ENCODE data around the gene MMP20.

MMP20 gene

DNA sequence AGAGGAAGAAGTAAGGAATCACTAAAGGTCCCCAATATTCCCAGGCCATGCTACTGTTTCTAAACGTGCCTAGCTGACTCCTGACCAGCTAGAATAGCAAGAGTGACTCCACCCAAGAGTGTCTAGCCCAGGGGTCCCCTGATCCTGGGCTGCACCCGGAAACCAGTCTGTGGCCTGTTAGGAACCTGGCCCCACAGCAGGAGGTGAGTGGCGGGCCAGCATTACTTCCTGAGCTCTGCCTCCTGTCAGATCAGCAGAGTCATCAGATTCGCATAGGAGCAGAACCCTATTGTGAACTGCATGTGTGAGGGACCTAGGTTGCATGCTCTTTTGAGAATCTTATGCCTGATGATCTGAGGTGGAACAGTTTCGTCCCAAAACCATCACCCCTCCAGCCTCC, 2.0 kb downstream of the MMP20 start:
- FAIRE-seq: no peak
- DNase-seq (ENCODE audit: insufficient read length, low spot score): no peak
- TF ChIP-seq, protein P1, sequence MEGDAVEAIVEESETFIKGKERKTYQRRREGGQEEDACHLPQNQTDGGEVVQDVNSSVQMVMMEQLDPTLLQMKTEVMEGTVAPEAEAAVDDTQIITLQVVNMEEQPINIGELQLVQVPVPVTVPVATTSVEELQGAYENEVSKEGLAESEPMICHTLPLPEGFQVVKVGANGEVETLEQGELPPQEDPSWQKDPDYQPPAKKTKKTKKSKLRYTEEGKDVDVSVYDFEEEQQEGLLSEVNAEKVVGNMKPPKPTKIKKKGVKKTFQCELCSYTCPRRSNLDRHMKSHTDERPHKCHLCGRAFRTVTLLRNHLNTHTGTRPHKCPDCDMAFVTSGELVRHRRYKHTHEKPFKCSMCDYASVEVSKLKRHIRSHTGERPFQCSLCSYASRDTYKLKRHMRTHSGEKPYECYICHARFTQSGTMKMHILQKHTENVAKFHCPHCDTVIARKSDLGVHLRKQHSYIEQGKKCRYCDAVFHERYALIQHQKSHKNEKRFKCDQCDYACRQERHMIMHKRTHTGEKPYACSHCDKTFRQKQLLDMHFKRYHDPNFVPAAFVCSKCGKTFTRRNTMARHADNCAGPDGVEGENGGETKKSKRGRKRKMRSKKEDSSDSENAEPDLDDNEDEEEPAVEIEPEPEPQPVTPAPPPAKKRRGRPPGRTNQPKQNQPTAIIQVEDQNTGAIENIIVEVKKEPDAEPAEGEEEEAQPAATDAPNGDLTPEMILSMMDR (IDR thresholded peaks at IDR 0.05; ENCODE audit: insufficient read depth, missing control alignments): no peak

DNA sequence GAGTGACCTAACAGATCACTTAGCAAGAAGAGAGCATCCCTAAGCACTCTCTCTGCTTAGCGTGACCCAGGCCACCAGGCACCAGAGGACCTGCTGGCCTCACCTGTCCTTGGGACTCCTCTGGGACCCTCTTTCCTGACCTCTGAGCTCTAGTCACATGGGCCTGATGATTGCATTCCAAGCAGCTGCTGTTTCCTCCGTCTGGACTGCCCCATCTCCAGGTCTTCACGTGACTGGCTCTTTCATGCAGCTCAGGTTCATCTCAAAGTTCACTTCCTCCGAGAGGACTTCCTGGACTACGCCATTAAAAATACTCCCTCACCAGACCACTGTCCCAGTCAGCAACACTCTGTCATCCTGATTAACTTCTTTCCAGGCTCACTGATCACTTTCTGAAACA, 2.9 kb downstream of the MMP20 start:
- TF ChIP-seq, protein P1 (IDR thresholded peaks at IDR 0.05; ENCODE audit: insufficient read depth, missing control alignments): no peak
- FAIRE-seq: no peak
- DNase-seq (ENCODE audit: insufficient read length, low spot score): no peak

DNA sequence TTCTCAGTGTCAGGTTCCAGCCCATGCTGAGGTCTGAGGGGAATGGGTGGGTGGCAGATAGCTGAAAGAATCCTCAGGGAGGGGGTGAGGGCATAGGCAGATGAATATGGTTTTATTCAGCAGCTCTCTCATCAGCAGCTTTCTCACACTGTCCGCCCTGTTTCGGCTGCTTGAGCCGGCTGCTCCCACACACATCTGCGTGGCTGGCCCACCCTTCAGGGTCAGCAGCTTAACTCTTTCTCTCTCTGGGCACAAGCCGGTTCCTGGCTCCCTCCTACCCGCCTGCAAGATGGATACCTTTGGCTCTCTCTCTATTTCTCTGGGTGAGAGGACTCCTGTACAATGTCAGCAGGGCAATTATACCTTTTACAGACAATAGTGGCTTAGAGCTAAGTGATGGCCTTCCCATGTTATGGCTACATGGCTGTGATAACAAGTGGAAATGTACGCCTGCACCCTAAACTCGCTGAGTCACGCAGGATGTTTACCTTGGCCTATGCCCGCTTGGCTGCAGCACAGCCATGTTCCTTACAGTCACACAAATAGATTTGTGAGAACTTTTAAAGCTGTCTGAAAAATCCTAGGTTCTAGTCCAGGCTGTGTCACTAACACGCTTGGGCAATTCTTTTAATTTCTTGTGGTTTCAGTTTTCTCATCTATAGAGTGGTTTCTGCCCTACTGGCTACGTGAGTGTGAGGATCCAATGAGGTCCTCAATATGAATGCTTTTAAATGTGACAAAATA, 4.1 kb downstream of the MMP20 start:
- FAIRE-seq (no peak), DNase-seq (ENCODE audit: insufficient read length, low spot score) (no peak)
- TF ChIP-seq, protein P1 (IDR thresholded peaks at IDR 0.05; ENCODE audit: insufficient read depth, missing control alignments): no peak

DNA sequence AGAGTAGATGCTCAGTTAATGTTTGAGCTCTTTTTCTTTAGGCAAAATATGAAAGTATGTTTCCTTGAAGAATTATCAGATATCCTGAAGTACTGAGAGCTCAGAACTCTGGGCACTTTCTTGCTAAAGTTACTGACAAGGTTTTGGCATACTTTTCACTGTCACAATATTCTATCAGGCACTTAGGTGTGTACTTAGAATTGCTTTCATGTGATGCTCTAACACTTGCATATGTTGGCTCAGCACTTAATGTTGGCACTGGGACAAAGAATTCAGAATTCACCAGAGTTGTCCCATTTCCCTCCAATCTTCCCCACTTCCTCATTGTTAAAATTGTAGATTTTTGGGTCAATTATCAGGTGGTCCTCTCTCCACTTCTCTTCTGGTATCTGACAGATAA, 5.0 kb downstream of the MMP20 start:
- FAIRE-seq (no peak), DNase-seq (ENCODE audit: insufficient read length, low spot score) (no peak)
- TF ChIP-seq, protein P1 (IDR thresholded peaks at IDR 0.05; ENCODE audit: insufficient read depth, missing control alignments): no peak

DNA sequence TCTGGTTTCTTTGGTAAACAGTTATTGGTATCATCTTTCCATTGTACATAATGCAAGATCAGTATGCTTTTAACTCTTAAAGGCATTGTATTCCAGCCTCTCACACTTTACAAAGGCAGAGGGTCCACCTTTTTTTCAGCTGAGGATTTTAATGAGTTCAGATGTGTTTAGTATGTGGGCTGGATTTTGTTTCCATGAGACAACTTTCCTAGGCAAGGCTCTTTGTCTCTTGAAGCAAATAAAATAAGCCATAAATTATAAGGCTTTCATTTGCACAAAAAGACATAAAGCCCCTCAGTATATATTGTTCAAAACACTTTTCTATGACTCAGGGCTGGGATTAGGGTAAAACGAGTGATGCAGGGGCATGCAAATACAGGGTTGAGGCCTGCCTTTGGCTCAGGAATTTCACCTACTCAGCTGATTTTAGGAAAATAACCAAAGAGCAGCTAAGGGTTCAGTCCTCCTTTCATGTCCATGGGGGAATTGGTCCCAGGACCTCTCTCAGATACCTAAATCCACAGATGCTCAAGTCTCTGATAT, 7.6 kb downstream of the MMP20 start:
- FAIRE-seq (no peak), DNase-seq (ENCODE audit: insufficient read length, low spot score) (no peak)
- TF ChIP-seq, protein P1 (IDR thresholded peaks at IDR 0.05; ENCODE audit: insufficient read depth, missing control alignments): no peak

DNA sequence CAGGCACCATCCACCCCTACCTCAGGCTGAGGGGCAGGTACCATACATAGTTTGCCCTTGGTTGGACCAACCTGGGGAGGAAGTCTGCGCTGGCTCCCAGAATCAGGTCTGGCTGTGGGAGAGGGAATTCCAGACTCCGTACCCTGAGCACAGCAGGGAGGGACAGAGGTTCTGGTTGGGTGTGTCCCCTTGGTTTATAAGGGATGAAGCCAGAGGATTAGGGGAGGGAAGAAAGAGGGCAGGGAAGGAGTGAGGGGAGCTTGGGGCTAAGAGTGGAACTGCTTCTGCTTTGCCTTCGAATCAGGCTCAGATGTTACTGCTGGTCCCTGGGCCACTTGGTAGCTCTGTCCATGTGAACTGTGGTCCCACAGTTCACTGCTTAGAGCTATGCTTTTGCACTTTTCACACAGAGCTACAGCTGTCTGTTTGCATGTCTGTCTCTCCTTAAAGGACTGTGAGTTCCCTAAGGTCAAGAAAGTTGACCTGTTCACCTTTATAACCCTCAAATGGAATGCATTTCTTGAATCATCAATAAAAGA, 9.2 kb downstream of the MMP20 start:
- DNase-seq (ENCODE audit: insufficient read length, low spot score): no peak
- no peak for FAIRE-seq
- TF ChIP-seq, protein P1 (IDR thresholded peaks at IDR 0.05; ENCODE audit: insufficient read depth, missing control alignments): no peak
